GM21529 (cell line): ENCODE measurements around the gene MFAP2.
"Not testable (repeated sequence)": the region's sequence is repeated elsewhere in the genome, so short reads cannot be mapped to it uniquely, and the experiment has no call there.

Experiments
- ATAC-seq: cut with Tn5 transposase; IDR thresholded peaks from one replicate; pipeline ENCODE4 v1.9.1; 2021; ENCODE audit not compliant: unreplicated experiment

The MFAP2 gene

GRCh38 chr1:16931206-16931934 lies 49.0 kb downstream of the MFAP2 start:
- not testable (repeated sequence) for ATAC-seq

GRCh38 chr1:16929146-16930041 lies 51.0 kb downstream of the MFAP2 start:
- not testable (repeated sequence) for ATAC-seq

- ATAC-seq, result no peak
Measured at GRCh38 chr1:16927711-16928485, 52.5 kb downstream of the MFAP2 start.

DNA sequence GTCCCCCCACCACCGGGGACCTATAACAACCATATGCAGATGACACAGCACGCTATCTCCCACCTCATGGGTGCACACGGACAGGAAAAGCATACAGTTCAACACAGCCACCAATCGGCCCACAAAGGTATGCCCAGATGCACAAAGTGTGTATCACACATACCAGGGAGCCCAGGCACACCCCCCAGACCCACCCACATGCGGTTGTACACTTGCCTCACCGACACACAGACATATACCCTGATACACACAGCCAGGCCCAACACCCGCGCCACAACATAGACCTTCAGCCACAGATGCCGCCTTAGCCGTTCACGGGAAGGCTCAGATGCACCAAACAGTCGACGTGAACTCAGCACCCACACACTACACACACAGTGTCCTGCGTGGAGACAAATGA lies 53.2 kb downstream of the MFAP2 start:
- no peak for ATAC-seq

DNA sequence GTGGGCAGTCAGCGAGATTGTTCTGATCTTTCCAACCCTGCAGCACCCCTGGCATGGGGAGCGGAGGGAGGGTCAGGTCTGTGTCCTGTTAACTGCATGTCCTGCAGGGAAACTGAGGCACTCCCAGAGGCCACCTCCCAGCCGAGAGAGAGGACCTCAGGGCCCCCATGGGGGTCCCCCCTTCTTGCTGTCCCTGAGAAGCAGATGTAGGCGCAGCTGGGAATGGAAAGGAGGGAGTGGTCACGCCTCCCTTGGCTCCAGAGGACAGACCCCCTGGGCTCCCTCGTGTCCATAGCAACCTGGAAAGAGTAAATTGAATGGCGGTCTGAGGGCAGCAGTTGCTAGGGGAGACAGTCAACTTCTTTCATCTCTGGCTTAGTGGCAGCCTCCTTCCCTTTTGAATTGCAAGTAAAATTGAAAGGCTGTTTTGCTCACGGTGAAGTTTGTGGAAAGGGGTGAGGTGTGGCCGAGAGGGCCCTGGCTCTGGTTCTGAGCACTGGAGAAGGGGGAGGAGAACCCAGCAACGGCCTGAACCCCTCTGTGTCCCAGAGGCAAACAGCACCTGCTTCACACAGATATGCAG lies 53.8 kb downstream of the MFAP2 start:
- no peak for ATAC-seq

DNA sequence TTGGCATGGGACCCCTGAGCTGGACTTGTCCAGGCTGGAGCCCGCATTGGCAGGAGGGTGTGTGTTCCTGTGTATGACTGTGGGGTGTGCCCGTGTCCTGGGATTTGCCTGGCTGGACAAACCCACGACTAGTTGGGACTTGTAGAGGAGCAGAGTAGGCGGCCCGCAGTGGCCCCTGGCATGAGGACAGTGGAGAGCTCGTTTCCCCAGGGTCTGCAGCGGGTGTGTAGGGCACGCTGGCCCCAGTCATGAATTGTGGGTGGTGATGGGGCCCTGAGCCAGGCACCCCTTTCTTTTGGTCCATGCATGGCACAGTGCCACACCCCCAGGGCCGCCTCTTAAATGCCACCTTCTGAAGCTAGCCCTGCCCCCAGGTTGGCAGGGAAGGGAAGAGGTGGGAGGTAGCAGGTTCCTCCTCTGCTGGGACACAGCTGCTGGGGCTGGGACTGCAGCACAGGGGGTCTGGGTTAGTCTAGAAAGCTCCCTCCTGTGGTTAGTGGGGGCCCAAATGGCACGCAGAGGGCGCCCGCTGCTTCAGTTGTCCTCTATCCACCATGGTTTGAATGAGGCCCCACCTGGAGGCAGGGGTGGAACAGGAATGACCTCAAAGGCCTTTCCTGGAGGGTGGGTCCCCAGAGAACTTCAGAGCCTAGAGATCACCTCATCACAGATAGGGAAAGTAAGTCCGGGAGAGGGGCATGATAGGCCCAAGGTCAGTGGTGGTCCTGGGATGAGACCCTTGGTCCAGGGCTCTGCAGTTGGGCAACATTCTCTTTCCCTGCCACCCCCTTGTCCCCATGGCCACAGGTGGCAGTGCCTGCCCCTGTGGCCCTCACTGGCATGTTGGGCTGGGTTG lies 54.6 kb downstream of the MFAP2 start:
- no peak for ATAC-seq

DNA sequence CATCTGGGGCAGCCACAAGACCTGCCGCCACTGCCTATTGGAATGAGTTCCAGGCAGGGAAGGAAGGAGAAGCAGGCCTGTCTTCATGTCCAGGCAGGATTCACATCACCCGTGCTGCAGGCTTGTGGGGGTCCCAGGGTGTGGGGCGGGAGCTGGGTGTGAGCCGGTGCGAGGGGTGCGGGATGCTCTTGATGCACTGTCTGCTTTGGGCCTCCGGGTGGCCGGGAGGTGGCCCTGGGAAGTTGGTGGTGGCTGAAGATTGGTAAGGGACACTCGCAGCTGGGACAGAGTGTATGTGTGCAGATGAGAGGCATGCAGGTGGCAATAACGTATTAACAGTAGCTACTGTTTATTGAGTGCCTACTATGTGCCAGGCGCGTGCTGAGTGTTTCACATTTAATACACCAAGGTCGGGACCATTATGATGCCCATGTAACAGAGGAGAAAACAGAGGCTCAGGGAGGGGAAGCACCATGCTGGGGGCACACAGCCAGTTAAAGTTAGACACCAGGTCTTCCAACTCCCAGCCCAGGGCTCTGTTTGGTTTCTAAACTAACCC lies 55.4 kb downstream of the MFAP2 start:
- ATAC-seq, result no peak
